Measurements from ENCODE around the gene KCNA4.
"Not testable (repeated sequence)": the region's sequence is repeated elsewhere in the genome, so short reads cannot be mapped to it uniquely, and the experiment has no call there.

Gene KCNA4

DNA sequence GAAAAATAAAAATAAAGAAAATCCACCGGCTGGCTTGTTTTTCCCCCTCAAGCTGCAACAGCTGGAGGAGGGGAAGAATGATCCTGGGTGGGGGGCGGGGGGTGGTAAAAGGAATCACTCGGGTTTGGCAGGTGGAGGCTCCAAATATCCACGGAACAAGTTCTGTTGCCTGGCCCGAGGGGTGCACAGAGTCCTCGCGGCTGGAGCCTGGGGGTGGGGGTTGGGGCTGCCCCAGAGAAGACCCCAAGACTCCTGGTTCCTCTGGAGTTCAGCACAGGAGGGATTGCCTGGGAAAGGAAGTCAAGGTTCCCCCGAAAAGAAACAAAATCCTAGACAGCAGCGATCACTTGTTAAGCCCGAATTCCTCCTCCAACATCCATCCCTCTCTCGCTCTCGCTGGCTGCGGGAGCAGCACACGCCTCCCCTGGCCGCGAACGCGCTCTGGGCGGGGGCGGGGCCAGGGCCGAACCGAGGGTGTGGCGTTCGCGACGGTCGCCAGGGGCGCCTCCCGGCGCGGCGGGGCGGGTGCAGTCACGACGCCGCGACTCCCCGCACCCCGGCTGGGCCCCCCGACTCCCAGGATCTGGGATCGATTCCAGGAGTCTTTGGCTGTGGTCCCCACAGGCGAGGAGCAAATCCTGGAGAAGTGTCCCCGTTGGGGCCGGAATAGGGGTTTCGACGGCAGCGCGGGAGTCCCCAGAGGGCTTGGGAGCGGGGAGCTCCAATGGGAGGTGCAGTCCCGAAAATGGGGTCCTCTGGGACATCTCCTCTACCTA lies at the start of gene KCNA4:
Gene KCNA4 (minus strand): TSS at position 443 of the 776 bp plus-strand sequence. CDS start 4,352 bp downstream, outside the sequence.
- no peak for DNase-seq

DNA sequence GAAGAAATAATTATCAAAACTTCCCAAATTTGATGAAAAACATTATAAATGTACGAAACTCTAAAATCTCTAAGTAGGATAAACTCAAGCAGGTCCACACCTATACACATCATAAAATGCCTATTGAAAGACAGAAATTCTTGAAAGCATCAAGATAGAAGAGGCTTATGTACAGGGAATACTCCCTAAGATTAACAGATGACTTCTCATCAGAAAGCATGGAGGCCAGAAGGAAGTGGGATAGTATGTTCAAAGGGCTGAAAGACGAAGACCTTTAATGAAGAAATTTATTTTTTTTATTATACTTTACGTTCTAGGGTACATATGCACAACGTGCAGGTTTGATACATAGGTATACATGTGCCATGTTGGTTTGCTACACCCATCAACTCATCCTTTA lies 45.3 kb upstream of the KCNA4 start:
- DNase-seq: no peak

DNA sequence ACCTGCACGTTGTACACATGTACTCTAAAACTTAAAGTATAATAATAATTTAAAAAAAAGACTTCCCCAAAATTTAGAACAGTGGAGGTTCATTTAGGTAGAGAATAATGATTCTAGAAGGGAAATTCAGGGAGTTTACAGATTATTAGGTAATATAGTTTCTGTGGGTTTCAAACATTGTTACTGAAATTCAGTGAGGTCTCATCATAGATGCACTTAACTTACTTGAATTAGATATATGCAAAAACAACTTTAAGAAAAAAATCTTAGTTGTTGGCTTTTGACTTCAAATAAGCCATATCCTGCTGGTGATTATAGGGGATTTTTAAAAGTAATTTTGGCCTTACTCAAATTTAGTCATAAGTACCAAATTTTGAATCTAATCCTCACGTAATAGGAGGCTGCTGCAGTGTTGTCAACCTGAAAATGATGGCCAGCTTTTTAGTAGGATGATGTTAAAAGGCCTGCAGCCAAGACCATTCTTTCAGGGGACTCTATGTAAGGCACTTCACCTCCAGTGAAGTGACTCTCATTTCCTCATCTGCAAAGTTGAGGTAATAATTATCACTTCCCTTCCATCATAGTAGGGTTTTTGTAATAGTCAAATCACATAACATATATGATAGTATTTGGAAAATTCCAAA lies 42.5 kb upstream of the KCNA4 start:
- no peak for DNase-seq

DNA sequence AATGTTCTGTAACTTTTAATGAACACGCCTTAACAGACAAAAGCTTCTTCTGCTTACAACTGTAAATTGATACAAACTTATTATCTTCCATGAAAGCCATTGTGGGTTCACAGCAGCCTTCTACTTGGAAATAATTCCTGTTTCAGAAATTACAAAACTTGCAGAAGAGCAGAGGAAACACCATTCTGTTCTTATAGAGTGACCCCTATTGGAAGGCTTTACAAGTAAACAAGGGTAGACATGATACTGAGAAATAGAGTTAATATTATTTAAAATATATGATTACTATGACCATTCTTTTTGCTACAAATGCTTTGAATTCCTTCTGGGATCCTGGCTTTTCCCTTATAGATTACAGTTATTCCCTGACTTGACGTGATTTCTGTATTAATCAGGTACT lies 32.4 kb upstream of the KCNA4 start:
- no peak for DNase-seq

DNA sequence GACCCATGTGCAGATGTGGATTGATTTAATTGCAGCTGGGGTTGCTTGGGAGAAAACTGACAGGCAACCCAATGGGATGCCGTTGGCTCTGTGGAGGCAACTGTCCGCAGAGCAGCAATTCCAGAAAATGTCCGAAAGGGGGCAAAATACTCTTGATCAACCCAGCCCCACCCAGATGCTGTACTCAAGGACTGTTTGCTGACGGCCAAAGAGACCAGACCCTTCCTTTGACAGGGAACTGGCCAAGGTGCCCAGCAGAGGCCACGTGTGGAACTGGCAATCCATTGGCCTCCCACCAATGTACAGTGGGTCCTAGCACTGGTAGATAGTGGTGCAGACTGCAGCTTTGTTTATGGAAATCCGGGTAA lies 29.7 kb upstream of the KCNA4 start:
- no peak for DNase-seq

DNA sequence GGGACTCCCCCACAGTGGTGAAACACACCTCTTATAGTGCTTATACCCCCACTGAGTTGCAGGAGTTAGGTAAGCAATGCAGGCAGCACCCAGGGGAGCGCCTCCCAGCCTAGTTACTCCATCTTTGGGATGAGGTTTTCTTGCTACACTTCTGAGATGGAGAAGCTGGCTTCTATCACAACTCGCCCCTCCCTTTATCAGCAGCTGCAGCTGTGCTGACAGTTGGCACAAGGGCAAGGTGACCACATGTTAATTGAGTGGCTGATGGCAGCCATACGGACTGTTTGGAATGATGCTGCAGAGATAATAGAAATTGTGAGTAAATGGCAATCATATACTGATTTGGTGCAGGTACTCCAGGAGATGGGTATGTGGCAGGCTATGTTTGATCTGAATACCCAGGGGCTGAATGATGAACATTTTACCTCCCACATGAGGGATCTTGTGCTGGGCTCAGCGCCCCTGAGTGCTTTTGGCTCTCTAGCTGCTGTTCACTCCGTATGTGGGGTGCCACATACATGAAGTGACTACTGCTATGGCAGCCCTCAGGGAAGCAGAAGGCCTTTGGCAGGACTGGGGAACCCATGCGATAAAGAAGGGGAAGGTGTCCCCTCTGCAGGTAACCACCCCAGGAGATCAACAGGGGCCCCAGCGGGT lies 29.2 kb upstream of the KCNA4 start:
- no peak for DNase-seq

DNA sequence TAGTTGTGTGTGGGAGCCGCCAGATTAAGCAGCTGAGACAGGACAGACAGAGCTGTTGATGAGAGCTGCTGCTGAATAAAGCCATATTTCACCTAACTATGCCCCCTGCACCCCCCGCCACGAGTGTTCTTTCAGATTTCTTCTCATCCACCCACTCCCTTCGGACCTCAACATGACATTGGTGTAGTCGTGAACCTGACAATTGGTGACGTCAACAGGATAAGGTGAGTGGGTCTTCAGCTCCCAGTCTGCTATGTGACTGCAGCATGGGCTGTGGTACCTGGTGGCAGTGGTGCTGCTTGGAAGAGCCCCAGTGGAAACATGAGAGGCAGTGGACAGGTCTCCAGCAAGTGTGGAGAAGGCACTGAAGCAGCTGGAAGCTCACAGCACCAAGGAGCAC lies 28.3 kb upstream of the KCNA4 start:
- no peak for DNase-seq

DNA sequence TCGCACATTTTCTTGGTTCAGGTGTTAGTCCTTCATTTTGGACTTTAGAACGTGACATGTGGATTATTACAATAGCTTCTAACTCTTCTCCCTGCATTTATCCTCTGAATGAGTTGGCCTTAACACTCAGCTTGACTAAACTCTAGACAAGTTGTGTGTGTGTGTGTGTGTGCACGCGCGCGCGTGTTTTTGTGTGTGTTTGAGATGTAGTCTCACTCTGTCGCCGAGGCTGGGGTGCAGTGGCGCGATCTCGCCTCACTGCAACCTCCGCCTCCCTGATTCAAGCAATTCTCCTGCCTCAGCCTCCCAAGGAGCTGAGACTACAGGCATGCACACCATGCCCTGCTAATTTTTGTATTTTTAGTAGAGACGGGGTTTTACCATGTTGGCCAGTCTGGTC lies 24.3 kb upstream of the KCNA4 start:
- no peak for DNase-seq

DNA sequence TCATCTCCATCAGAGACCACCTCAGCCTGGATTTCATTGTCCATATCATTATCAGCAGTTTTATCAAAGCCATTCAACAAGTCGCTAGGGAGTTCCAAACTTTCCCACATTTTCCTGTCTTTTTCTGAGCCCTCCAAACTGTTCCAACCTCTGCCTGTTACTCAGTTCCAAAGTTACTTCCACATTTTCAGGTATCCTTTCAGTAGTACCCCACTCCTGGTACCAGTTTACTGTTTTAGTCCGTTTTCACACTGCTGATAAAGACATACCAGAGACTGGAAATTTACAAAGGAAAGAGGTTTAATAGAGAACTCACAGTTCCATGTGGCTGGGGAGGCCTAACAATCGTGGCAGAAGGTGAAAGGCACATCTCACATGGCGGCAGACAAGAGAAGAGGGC lies 17.9 kb upstream of the KCNA4 start:
- not testable (repeated sequence) for DNase-seq

DNA sequence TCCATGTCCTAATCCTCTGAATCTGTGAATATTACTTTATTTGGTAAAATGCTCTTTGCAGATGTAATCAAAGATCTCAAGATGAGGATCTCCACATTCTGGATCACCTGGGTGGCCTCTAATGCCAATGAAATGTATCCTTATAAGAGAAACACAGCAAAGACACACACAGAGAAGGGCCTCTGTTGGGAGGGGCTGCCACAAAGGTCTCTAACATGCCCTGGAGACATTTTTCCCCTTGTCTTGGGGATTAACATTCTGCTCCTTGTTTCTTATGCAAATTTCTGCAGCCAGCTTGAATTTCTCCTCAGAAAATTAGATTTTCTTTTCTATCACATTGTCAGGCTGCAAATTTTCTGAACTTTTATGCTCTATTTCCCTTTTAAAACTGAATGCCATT lies 17.3 kb upstream of the KCNA4 start:
- not testable (repeated sequence) for DNase-seq

DNA sequence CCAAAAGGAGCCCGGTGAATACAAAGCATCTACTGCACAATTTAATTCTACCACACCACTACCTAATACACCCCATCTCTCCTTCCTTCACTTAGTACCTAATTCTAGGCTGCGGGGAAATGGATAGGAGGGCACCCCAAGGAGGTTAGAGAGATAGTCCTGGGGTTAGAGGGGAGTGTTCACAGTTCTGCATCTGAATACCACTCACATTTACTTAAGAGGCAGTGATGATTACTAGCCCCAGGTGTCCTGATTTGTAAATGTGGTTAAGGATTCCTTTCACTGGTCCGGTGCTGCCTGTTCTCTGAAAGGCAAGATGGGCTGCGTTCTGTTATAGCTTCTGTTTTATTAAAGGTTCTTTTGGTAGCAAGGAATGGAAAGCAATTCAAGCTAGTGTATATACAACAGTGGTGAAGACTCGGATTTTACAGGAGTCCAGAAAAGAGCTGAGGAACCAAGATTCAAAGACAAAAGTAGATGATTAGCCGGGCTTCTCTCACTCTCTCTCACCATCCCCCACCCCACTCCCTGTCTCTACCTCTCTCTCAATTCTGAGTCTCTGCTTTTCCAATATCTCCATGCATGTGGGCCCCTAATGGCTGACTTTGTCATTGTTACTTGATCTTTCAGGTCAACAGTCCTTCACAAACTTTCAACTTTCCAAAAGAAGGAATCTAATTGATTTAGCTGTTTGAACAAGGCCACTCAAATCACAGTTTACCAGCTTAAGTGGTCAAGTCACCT lies 8.7 kb upstream of the KCNA4 start:
- DNase-seq: no peak

DNA sequence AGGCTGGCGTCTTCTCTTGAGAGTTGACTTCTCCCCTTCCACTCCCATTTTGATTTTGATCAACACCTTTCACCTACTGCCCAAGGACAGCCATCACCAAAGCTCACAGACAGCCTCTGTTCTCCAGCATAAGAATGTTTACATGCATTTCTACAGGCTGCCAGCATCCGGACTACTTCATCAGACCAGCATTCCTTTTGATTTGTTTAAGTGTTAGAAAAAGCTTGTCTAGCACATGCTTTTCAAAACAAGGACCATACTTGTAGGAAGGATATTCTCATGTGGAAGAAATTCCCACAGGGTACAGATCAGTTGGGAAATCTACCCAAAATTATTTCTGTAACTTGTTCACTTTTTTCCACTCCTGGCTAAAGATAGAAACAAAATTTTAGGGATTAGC lies 6.2 kb upstream of the KCNA4 start:
- no peak for DNase-seq

DNA sequence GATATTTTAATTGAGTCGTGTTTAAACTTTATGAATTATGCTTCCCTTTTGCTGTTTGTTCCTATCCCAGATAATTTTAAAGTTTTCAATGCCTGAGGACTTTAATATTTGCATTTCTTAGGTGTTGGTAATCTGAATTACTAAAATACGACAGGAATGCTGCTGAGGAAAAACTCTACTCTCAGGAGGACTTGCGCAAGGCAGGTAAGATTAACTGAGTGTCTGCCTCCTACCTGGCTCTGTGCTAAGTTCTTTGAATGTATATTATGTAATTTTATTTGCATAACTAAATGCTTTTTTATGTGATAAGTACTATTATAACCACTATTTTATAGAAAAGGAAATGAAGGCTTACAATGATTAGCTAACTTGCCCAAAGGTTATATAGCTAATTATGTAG lies 2.7 kb upstream of the KCNA4 start:
- no peak for DNase-seq

DNA sequence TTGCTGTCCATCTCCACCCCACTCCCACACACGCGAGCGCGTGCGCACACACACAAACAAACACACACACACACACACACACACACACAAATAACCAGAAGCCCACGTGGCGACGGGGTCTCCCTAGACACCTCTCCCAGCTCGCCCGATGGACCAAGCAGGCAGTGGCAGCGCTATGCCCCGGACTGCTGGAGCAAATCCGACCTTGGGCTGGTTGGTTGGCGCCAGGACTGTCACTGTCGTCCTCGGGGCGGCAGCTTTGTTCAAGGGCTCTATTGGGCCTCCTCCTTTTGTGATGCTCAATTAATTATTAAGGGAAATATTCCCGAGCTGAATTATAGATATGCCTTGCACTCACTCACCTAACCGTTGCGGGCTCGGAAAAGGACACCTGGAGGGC lies 1.7 kb upstream of the KCNA4 start:
- DNase-seq: no peak

DNA sequence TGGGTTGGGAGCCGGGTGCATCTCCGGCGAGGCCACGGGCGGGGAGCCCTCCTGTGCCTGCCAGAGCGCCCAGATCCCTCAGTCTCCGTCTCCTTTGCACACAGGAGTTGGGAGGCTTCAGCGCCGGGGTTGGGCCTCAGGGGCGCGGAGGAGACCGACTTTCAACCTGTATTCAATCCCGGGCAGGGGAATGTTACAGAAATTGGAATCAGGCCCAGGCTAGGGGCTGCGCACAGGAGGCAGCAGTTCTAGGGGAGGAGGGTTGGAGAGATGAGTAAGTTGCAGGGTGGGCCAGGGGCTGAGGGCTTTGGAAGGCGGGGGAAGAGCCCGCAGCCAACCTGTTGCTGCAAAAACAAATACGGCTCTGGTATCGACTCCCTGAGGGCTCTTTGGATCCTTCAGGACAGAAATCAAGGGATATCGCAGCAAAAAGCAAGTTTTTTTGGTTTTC lies 640 bp upstream of the KCNA4 start:
- DNase-seq: no peak

DNA sequence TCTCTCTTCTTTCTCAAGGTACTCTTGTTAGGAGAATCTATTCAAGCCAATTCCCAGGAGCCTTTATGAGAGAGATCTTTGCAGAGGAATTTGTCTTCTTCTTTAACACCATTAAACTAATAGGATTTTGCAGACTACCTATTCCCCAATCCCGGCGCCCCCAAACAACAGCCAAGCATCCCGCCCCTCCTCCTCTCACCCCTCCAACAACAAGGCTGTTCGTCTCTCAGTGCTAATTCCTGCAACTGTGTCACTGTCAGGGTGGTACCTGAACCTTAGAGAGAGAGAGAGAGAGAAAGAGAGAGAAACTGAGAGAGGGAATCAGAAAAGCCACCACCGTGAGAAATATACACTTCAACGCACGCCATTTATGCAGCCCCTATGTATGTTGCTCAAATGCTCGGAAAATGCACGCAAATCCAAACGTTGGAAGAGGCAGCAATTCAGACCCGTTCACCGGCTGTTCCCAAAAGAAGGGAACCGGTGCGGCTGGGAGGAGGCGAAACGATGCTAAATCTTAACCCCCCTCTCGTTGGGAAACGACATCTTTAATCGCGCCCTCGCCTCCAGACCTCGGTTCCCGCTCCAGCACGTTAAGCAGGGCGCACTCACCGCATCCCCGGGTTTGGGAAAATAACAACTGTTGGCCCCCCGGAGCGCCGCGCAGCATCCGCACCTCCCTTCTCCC lies 961 bp downstream of the KCNA4 start:
- DNase-seq: no peak

DNA sequence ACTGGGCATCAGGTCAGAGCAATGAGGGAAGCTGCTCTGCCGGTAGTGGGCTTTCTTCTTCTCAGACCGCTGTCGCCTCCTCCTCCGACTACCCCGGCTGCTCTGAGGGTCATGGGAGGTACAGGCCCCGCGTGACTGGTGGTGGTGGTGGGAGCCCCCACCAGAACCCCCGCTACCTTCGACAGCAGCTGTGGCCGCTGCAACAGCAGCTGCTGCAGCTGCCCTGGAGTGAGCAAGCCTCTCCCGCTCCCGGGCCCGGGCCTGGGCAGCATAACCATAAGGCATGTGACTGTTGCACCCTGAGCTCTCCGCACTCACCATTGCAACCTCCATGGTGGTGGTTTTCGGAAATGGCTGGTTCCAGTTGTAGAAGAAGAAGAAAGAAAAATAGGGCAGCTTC lies 4.5 kb downstream of the KCNA4 start:
- DNase-seq: no peak

DNA sequence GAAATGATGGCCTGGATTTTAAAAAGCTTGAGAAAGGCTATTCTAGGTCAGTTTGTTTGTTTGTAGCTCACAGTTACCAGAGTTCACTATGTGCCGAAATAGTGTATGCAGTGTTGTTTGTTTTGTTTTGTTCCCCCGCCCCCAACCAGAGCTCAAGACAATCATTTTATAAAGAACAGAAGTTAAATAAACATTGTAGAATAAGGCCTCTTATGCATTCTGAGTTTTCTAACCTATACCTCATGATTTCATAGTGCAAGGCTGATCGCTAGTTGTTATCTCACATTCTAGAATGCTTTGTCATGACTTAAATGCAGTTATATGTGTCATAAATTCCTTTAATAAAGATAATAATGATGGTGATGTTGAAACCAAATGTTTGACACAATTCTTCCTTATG lies 7.8 kb downstream of the KCNA4 start:
- DNase-seq: no peak

DNA sequence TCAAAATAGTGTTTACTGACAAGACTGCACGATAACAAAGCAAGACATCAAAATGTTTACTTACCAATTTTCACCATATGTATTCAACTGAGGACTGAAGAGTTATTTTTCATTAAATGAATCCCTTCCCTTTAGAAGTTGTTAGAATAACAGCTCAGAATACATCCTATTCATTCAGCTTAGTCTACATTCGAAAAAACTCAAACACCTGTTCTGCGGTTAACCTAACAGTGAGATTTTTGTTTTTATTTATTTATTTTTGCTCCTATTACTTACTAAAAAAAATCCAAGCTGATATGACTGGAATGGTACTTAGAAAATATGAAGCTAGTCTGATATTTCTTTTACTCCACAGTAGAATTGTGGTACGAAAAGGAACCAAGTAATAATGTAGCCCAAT lies 10.0 kb downstream of the KCNA4 start:
- no peak for DNase-seq

DNA sequence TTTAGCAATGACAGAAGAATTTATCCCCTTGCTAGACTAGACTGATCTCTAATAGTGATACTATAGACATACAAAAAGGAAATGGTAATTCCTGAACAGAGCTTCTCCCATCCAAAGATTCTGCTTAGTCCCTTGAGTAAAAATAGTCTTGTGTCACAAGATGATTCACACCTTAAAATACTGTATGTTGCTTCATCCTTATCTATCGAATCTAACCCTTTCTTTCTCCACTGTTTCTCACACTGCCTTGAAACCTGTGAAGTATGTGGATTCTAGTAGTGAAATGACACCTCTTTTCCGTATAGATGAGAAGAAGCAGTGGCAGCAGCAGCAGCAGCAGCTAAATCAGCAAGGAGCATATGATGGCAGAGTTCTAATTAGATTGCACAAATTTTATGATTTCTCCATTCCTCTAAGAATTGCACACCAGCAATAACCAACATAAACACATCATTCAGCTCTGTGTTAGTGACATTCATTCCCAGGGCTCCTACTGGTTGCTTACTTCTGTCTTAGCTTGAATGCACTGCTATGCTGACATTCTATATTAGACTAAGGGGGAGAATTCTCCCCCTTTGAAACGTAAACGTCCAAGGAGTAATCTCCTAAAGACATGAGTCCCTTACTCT lies 14.6 kb downstream of the KCNA4 start:
- no peak for DNase-seq

DNA sequence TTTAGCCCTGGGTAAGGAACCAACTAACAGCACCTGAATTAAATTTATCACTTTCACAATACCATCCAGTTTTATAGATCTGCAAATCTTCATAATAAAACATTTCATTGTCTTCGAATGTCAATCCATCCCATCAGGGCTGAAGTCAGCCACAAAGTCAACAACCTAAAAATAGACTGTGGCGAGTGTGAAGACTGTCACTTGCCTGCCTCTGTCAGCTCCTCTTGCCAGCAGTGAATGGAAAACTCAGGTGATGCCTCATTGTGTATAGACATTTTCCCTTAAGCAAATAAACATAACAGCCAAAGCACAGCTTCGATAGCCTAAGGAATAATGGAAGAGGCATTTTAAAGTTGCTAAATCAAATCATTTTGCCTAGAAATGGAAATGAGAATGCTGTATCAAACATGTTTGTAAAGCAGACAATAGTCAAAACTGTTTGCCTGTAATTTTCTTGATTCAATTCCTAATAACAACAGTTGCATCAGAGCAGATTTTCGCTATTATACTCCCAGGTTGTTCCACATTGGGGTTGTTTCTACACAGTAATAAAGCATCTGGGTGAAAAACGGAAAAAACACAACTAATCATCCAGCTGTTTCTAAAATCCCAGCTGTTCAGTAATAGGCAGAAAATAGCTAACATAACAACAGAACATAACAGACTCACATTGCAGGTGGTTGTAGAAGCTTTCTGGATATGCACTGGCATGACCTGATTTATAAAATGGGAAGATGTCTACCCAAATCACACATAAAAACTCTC lies 15.7 kb downstream of the KCNA4 start:
- no peak for DNase-seq

DNA sequence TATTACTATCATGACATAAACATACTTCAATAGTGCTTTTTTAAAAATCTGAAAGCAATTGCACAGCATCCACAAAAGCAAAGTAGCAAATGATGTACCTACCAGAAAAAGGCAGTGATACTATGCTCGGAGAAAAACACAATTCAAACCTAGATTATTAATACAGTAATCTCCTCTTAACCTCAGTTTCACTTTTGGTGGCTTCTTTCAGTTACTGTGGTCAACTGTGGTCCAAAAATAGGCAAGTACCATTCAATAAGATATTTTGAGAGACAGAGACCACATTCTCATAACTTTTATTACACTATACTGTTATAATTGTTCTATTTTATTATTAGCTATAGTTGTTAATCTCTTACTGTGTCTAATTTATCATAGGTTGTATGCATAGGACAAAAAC lies 20.8 kb downstream of the KCNA4 start:
- DNase-seq: no peak

Measured in activated CD4-positive, CD25-positive, alpha-beta regulatory T cell (primary cell).